Measurements from ENCODE around the gene SPOP.
"Not testable (repeated sequence)": the region's sequence is repeated elsewhere in the genome, so short reads cannot be mapped to it uniquely, and the experiment has no call there.

SPOP gene

DNA sequence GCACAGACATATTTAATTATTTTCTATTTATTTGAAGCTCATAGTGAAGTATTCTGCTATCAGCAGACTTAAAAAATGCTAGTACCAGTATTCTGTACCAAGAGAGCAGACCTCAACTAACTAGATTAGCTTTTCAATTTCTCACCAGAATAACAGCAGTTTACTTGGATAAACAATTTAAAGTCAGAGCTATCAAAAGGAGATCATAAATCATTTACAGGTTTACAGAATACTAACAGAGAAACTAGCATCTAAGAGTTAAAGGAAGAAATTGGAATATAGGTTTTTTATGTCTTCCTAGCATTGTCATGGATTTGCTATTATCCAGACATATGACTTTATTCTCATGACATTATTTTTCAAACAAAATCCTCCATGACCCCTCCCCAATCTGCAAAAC, 3.4 kb downstream of the SPOP start:
- H3K4me3 ChIP-seq (ENCODE audit: low read depth, low read length): no peak overlapping the region
- H3K36me3 ChIP-seq (replicated peaks): no peaks in the 10 kb centered on the region
- no peaks in the 10 kb centered on the region for H3K27me3 ChIP-seq (replicated peaks)
- TF ChIP-seq, protein P1, sequence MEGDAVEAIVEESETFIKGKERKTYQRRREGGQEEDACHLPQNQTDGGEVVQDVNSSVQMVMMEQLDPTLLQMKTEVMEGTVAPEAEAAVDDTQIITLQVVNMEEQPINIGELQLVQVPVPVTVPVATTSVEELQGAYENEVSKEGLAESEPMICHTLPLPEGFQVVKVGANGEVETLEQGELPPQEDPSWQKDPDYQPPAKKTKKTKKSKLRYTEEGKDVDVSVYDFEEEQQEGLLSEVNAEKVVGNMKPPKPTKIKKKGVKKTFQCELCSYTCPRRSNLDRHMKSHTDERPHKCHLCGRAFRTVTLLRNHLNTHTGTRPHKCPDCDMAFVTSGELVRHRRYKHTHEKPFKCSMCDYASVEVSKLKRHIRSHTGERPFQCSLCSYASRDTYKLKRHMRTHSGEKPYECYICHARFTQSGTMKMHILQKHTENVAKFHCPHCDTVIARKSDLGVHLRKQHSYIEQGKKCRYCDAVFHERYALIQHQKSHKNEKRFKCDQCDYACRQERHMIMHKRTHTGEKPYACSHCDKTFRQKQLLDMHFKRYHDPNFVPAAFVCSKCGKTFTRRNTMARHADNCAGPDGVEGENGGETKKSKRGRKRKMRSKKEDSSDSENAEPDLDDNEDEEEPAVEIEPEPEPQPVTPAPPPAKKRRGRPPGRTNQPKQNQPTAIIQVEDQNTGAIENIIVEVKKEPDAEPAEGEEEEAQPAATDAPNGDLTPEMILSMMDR (IDR thresholded peaks at IDR 0.05; ENCODE audit: low read depth, low read length, missing control alignments): no peak
- no peak for DNase-seq
- in situ Hi-C loops (cut with HindIII; ENCODE audit: low pct_ligation_motif_present, low sequenced_read_pairs): no loop called here
- no peak overlapping the region for H3K27ac ChIP-seq

- H3K27ac ChIP-seq; DNase-seq; H3K4me3 ChIP-seq (ENCODE audit: low read depth, low read length); H3K27me3 ChIP-seq (replicated peaks); in situ Hi-C loops (cut with HindIII; ENCODE audit: low pct_ligation_motif_present, low sequenced_read_pairs); H3K36me3 ChIP-seq (replicated peaks): not testable (repeated sequence)
Measured at GRCh38 chr17:49673679-49674078, 4.2 kb downstream of the SPOP start.

DNA sequence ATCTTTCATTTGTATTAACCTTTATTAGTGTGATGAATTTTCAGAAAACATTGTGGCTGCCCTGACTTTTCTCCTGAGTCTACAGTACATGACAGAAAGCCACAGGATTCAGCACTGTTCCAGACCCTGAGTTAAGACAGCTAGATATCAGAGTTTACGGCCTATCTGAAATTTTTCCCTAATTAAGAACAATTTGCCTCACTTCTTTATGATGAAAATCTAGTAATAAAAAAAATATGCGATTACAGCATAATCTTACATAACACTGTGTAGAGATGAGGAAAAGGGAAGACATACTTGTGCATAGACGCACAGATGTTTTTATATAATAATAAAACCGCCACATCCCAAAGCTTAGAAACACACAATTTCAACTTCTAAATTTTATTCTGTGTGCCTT, 7.3 kb downstream of the SPOP start:
- no peak overlapping the region for H3K27ac ChIP-seq

GRCh38 chr17:49670002-49670401, 7.9 kb downstream of the SPOP start:
- DNase-seq: no peak
- H3K27me3 ChIP-seq (replicated peaks): no peaks in the 10 kb centered on the region
- no peak overlapping the region for H3K27ac ChIP-seq
- H3K4me3 ChIP-seq (ENCODE audit: low read depth, low read length): no peak overlapping the region
- no peaks in the 10 kb centered on the region for H3K36me3 ChIP-seq (replicated peaks)
- TF ChIP-seq, protein P1 (IDR thresholded peaks at IDR 0.05; ENCODE audit: low read depth, low read length, missing control alignments): no peak
- in situ Hi-C loops (cut with HindIII; ENCODE audit: low pct_ligation_motif_present, low sequenced_read_pairs): no loop called here

More for the DNA sequence above, 7.3 kb downstream of the SPOP start:
- DNase-seq: no peak
- Histone ChIP-seq H3K36me3 (replicated peaks) (no peaks in the 10 kb centered on the region), H3K4me3 (ENCODE audit: low read depth, low read length) (no peak overlapping the region), H3K27me3 (replicated peaks) (no peaks in the 10 kb centered on the region)
- TF ChIP-seq, protein P1 (IDR thresholded peaks at IDR 0.05; ENCODE audit: low read depth, low read length, missing control alignments): no peak
- in situ Hi-C loops (cut with HindIII; ENCODE audit: low pct_ligation_motif_present, low sequenced_read_pairs): no loop called here

GRCh38 chr17:49667854-49668253, 10.0 kb downstream of the SPOP start:
- in situ Hi-C loops (cut with HindIII; ENCODE audit: low pct_ligation_motif_present, low sequenced_read_pairs): no loop called here
- no peak overlapping the region for H3K4me3 ChIP-seq (ENCODE audit: low read depth, low read length)
- TF ChIP-seq, protein P1 (IDR thresholded peaks at IDR 0.05; ENCODE audit: low read depth, low read length, missing control alignments): no peak
- no peaks in the 10 kb centered on the region for H3K36me3 ChIP-seq (replicated peaks)
- no peak overlapping the region for H3K27ac ChIP-seq
- H3K27me3 ChIP-seq (replicated peaks): no peaks in the 10 kb centered on the region
- DNase-seq: no peak

- Histone ChIP-seq H3K36me3 (replicated peaks) (no peaks in the 10 kb centered on the region), H3K27me3 (replicated peaks) (no peaks in the 10 kb centered on the region), H3K4me3 (ENCODE audit: low read depth, low read length) (no peak overlapping the region), H3K27ac (no peak overlapping the region)
- in situ Hi-C loops (cut with HindIII; ENCODE audit: low pct_ligation_motif_present, low sequenced_read_pairs): no loop called here
- DNase-seq: no peak
- TF ChIP-seq, protein P1 (IDR thresholded peaks at IDR 0.05; ENCODE audit: low read depth, low read length, missing control alignments): no peak
Measured at GRCh38 chr17:49664706-49665211, 13.1 kb downstream of the SPOP start.
